NB4 (cell line): Measurements from ENCODE around the gene LBHD2.
"Not testable (repeated sequence)": the region's sequence is repeated elsewhere in the genome, so short reads cannot be mapped to it uniquely, and the experiment has no call there.

Experiments
- DNase-seq: peaks from one replicate; pipeline ENCODE4 v3.0.0; 2010; ENCODE audit warnings: low read depth
- H3K4me3 ChIP-seq: one replicate; pipeline ENCODE4 v1.5.1; 2011; ENCODE audit warnings: mild to moderate bottlenecking, low read depth, low read length, moderate library complexity
- CTCF ChIP-seq: IDR thresholded peaks from one replicate; pipeline ENCODE4 v1.5.1; 2012; ENCODE audit warnings: low read depth, low read length
- MAX ChIP-seq: IDR thresholded peaks from 2 replicates; pipeline ENCODE4 v1.6.1; 2011; ENCODE audit warnings: low read depth, low read length
- MYC ChIP-seq: IDR thresholded peaks from 2 replicates; pipeline ENCODE4 v1.6.1; 2011; ENCODE audit warnings: low read depth, low read length
- POLR2A ChIP-seq: IDR thresholded peaks from 2 replicates; pipeline ENCODE4 v1.6.1; 2011; ENCODE audit warnings: mild to moderate bottlenecking; ENCODE audit not compliant: insufficient read length; ENCODE audit errors: extremely low read depth

LBHD2 gene

GRCh38 chr14:103110681-103111231, 26.7 kb downstream of the LBHD2 start:
- TF ChIP-seq CTCF (no peak), MAX (no peak), POLR2A (no peak), MYC (no peak)
- H3K4me3 ChIP-seq = no peak overlapping the region
- no peak for DNase-seq

GRCh38 chr14:103111232-103111868, 27.3 kb downstream of the LBHD2 start:
- no peak for DNase-seq
- no peak overlapping the region for H3K4me3 ChIP-seq
- TF ChIP-seq CTCF = no peak
- TF ChIP-seq MAX = no peak
- no peak for TF ChIP-seq POLR2A
- TF ChIP-seq MYC = no peak

GRCh38 chr14:103112400-103113243, 28.6 kb downstream of the LBHD2 start:
- H3K4me3 ChIP-seq = no peak overlapping the region
- TF ChIP-seq POLR2A (no peak), MYC (no peak), MAX (no peak), CTCF (no peak)
- no peak for DNase-seq

- TF ChIP-seq CTCF (no peak), POLR2A (no peak), MAX (no peak), MYC (no peak)
- no peak for DNase-seq
- H3K4me3 ChIP-seq = no peak overlapping the region
These were observed 29.3 kb downstream of the LBHD2 start for GRCh38 chr14:103113303-103113702.

GRCh38 chr14:103113774-103114173, 29.8 kb downstream of the LBHD2 start:
- no peak overlapping the region for H3K4me3 ChIP-seq
- DNase-seq = no peak
- no peak for TF ChIP-seq MAX
- TF ChIP-seq MYC = no peak
- no peak for TF ChIP-seq POLR2A
- no peak for TF ChIP-seq CTCF

GRCh38 chr14:103115086-103115679, 31.2 kb downstream of the LBHD2 start:
- not testable (repeated sequence) for H3K4me3 ChIP-seq, DNase-seq
